Glutamatergic neuron (in vitro differentiated cells): ENCODE data around the gene EQTN. TPM values are rescaled to one million over a fixed set of nuclear protein-coding genes. Genes with fewer than 3 reads are reported as not detected.

ENCODE experiments used
- DNase-seq: peaks from one replicate; pipeline ENCODE4 v3.0.0; 2022
- H3K27ac Mint-ChIP-seq: one replicate; pipeline ENCODE4 v1.8.0; 2020; ENCODE audit warnings: mild to moderate bottlenecking, mixed read lengths, inconsistent platforms; ENCODE audit not compliant: unreplicated experiment
- H3K27me3 Mint-ChIP-seq: one replicate; pipeline ENCODE4 v1.8.0; 2020; ENCODE audit warnings: mild to moderate bottlenecking, moderate library complexity, mixed read lengths, inconsistent platforms; ENCODE audit not compliant: unreplicated experiment
- H3K36me3 Mint-ChIP-seq: one replicate; pipeline ENCODE4 v1.8.0; 2020; ENCODE audit warnings: mild to moderate bottlenecking, mixed read lengths, inconsistent platforms; ENCODE audit not compliant: unreplicated experiment
- H3K4me1 Mint-ChIP-seq: one replicate; pipeline ENCODE4 v1.8.0; 2020; ENCODE audit warnings: mild to moderate bottlenecking, low read depth, mixed read lengths, inconsistent platforms; ENCODE audit not compliant: unreplicated experiment
- H3K4me3 Mint-ChIP-seq: one replicate; pipeline ENCODE4 v1.8.0; 2020; ENCODE audit warnings: mild to moderate bottlenecking, mixed read lengths, inconsistent platforms; ENCODE audit not compliant: unreplicated experiment
- H3K9me3 Mint-ChIP-seq: one replicate; pipeline ENCODE4 v1.8.0; 2020; ENCODE audit warnings: mild to moderate bottlenecking, moderate library complexity, mixed read lengths, inconsistent platforms; ENCODE audit not compliant: unreplicated experiment
- CTCF ChIP-seq: fragments of 200-600 bp; sonication (generic); IDR thresholded peaks from one replicate; pipeline ENCODE4 v1.5.0; 2021; ENCODE audit not compliant: partially characterized antibody, unreplicated experiment
- total RNA-seq: library from RNA; stranded (reverse); fragmentation: NEBNext Ultra II Directional; extraction: Animal tissue kit (Norgen Biotek cat#: 25700); gene quantifications from one replicate; pipeline ENCODE4 v1.2.1, GENCODE V29; 2021; ENCODE audit not compliant: unreplicated experiment

EQTN gene
- total RNA-seq, 1 donor from 2014 or later: not detected

- TF ChIP-seq CTCF: no peak
- no peak for DNase-seq
- Mint-ChIP-seq H3K27ac (no peak overlapping the region), H3K4me1 (no peaks in the 10 kb centered on the region), H3K36me3 (no peaks in the 10 kb centered on the region), H3K9me3 (no peaks in the 10 kb centered on the region), H3K4me3 (no peak overlapping the region), H3K27me3 (no peaks in the 10 kb centered on the region)
These were observed 31.5 kb upstream of the EQTN start for GRCh38 chr9:27328483-27328882.

- DNase-seq: no peak
- Mint-ChIP-seq H3K4me1 (no peaks in the 10 kb centered on the region), H3K27me3 (peaks cover 3% of the 10 kb centered on the region), H3K27ac (no peak overlapping the region), H3K4me3 (no peak overlapping the region), H3K36me3 (no peaks in the 10 kb centered on the region), H3K9me3 (peaks cover 4% of the 10 kb centered on the region)
- TF ChIP-seq CTCF: no peak
These were observed 14.2 kb upstream of the EQTN start for GRCh38 chr9:27311184-27311583.

GRCh38 chr9:27310582-27310981, 13.6 kb upstream of the EQTN start:
- TF ChIP-seq CTCF: no peak
- Mint-ChIP-seq H3K4me3 (no peak overlapping the region), H3K27me3 (peaks cover 3% of the 10 kb centered on the region), H3K4me1 (no peaks in the 10 kb centered on the region), H3K9me3 (peaks cover 4% of the 10 kb centered on the region), H3K36me3 (no peaks in the 10 kb centered on the region), H3K27ac (no peak overlapping the region)
- no peak for DNase-seq

- Mint-ChIP-seq H3K27ac (no peak overlapping the region), H3K4me1 (no peaks in the 10 kb centered on the region), H3K27me3 (peaks cover 3% of the 10 kb centered on the region), H3K9me3 (peaks cover 4% of the 10 kb centered on the region), H3K4me3 (no peak overlapping the region), H3K36me3 (no peaks in the 10 kb centered on the region)
- no peak for TF ChIP-seq CTCF
- DNase-seq: no peak
These were observed 11.9 kb upstream of the EQTN start for GRCh38 chr9:27308691-27309390.

GRCh38 chr9:27304521-27304920, 7.6 kb upstream of the EQTN start:
- no peak overlapping the region for H3K27ac Mint-ChIP-seq
- TF ChIP-seq CTCF: no peak
- DNase-seq: no peak
- no peaks in the 10 kb centered on the region for H3K27me3 Mint-ChIP-seq
- H3K4me3 Mint-ChIP-seq: no peak overlapping the region
- no peaks in the 10 kb centered on the region for H3K36me3 Mint-ChIP-seq
- no peaks in the 10 kb centered on the region for H3K4me1 Mint-ChIP-seq
- peaks cover 4% of the 10 kb centered on the region for H3K9me3 Mint-ChIP-seq
